Loucy (cell line): ENCODE data around the gene FOXP4.

Experiments used
- CTCF ChIP-seq: fragments of 200-600 bp; sonication (generic); conservative IDR thresholded peaks from 2 replicates; pipeline ENCODE4 v1.5.1; 2014; ENCODE audit warnings: mild to moderate bottlenecking, antibody characterized with exemption, low read length
- EZH2phosphoT487 ChIP-seq: fragments of 200-600 bp; IDR thresholded peaks from 2 replicates; pipeline ENCODE4 v1.6.1; 2018; ENCODE audit warnings: antibody characterized with exemption, mild to moderate bottlenecking, moderate library complexity, borderline replicate concordance

GRCh38 chr6:41558033-41558807, 12.0 kb downstream of the FOXP4 start:
- TF ChIP-seq CTCF (no peak), EZH2phosphoT487 (no peak)
